PFSK-1 (cell line): Measurements from ENCODE around the gene ACTR2.
A peak's percentile ranks its signal among the peaks of the same experiment; 100 is the strongest.

Source experiments
- FOXP2 ChIP-seq: optimal IDR thresholded peaks from 2 replicates; pipeline ENCODE3; 2011; ENCODE audit warnings: borderline replicate concordance, control low read depth, inconsistent platforms; ENCODE audit not compliant: insufficient read depth; ENCODE audit errors: extremely low read length, extremely low read depth
- POLR2AphosphoS5 ChIP-seq: IDR thresholded peaks from 2 replicates; pipeline ENCODE4 v1.6.1; 2012; ENCODE audit warnings: low read depth, mild to moderate bottlenecking, control low read depth, low read length, moderate library complexity
- REST ChIP-seq, 2 experiments: IDR thresholded peaks; 2 replicates each; pipeline versions ENCODE4 v1.6.1 to v1.8.0; 2011 to 2012; ENCODE audit warnings: low read depth in 2 of 2, low read length in 2 of 2, control low read depth in 1 of 2, inconsistent platforms in 1 of 2, mild to moderate bottlenecking in 1 of 2, moderate library complexity in 1 of 2; ENCODE audit not compliant: insufficient read depth in 1 of 2
- SIN3A ChIP-seq: IDR thresholded peaks from 2 replicates; pipeline ENCODE4 v1.6.1; 2012; ENCODE audit warnings: mild to moderate bottlenecking, low read length, moderate library complexity, borderline replicate concordance; ENCODE audit not compliant: insufficient read depth
- TAF1 ChIP-seq: IDR thresholded peaks from 2 replicates; pipeline ENCODE4 v1.6.1; 2012; ENCODE audit warnings: low read length, control low read depth, borderline replicate concordance; ENCODE audit not compliant: insufficient read depth

Gene ACTR2

GRCh38 chr2:65298089-65298488 is 70.5 kb downstream of the ACTR2 start:
- no peak for TF ChIP-seq POLR2AphosphoS5
- TF ChIP-seq TAF1, result no peak
- no peak for TF ChIP-seq FOXP2
- TF ChIP-seq SIN3A, result no peak
- no peak for TF ChIP-seq REST (IDR thresholded peaks at IDR 0.05; ENCODE audit: insufficient read depth in 1 of 2, low read depth in 2 of 2, low read length in 2 of 2)

GRCh38 chr2:65299246-65299645 is 71.6 kb downstream of the ACTR2 start:
- no peak for TF ChIP-seq FOXP2
- no peak for TF ChIP-seq REST (IDR thresholded peaks at IDR 0.05; ENCODE audit: insufficient read depth in 1 of 2, low read depth in 2 of 2, low read length in 2 of 2)
- TF ChIP-seq POLR2AphosphoS5, result no peak
- TF ChIP-seq SIN3A, result no peak
- TF ChIP-seq TAF1, result no peak

- TF ChIP-seq FOXP2 (no peak), SIN3A (no peak), REST (IDR thresholded peaks at IDR 0.05; ENCODE audit: insufficient read depth in 1 of 2, low read depth in 2 of 2, low read length in 2 of 2) (peak in 1 of 2 experiments; percentile 58; a peak in 2 of 4 replicates), POLR2AphosphoS5 (no peak), TAF1 (no peak)
These were observed 72.6 kb downstream of the ACTR2 start for GRCh38 chr2:65300134-65300760.

GRCh38 chr2:65300761-65301711 is 73.4 kb downstream of the ACTR2 start:
- TF ChIP-seq SIN3A (0 out of 2 replicates have a peak, but pooled peaks have one; percentile 47), TAF1 (no peak)

GRCh38 chr2:65305934-65306333 is 78.3 kb downstream of the ACTR2 start:
- TF ChIP-seq SIN3A, result no peak
- no peak for TF ChIP-seq FOXP2
- no peak for TF ChIP-seq TAF1
- no peak for TF ChIP-seq REST (IDR thresholded peaks at IDR 0.05; ENCODE audit: insufficient read depth in 1 of 2, low read depth in 2 of 2, low read length in 2 of 2)
- no peak for TF ChIP-seq POLR2AphosphoS5
